ENCODE results near the gene GYG2.

GRCh38 chrX:2784026-2784425, 44.7 kb upstream of the GYG2 start:
- TF ChIP-seq POLR2AphosphoS2 (IDR thresholded peaks at IDR 0.05; ENCODE audit: low read depth, low read length) (no peak), ZNF547 (CRISPR knock-in tag; IDR thresholded peaks at IDR 0.05) (no peak), SMARCC2 (IDR thresholded peaks at IDR 0.05) (no peak), EZH2 (conservative IDR thresholded peaks at IDR 0.05; ENCODE audit: low read depth, low read length) (no peak), CTCF (CRISPR knock-in tag; IDR thresholded peaks at IDR 0.05) (no peak), REST (IDR thresholded peaks at IDR 0.05; ENCODE audit: borderline replicate concordance in 1 of 2, low read depth in 1 of 2, low read length in 2 of 2) (no peak), MTA3 (CRISPR knock-in tag; IDR thresholded peaks at IDR 0.05) (no peak)
